Ascending aorta (tissue), 2 donors: ENCODE results near the gene PHLDB2. TPM values are rescaled to one million over a fixed set of nuclear protein-coding genes. Genes with fewer than 3 reads are reported as not detected.

Source experiments
- DNase-seq, 2 donors: peaks; one replicate each; pipeline ENCODE4 v3.0.0-alpha.2; 2019; ENCODE audit warnings: low spot score in 2 of 2
- H3K27ac ChIP-seq, 2 donors: fragments of 200-600 bp; sonication (generic); one replicate each; pipeline ENCODE4 v1.5.1; 2016 to 2017; ENCODE audit warnings: mild to moderate bottlenecking in 1 of 2
- H3K27me3 ChIP-seq: fragments of 200-600 bp; sonication (generic); one replicate; pipeline ENCODE4 v1.5.1; 2017
- H3K36me3 ChIP-seq, 2 donors: fragments of 200-600 bp; sonication (generic); one replicate each; pipeline ENCODE4 v1.5.1; 2016
- H3K4me1 ChIP-seq, 2 donors: fragments of 200-600 bp; sonication (generic); one replicate each; pipeline ENCODE4 v1.5.1; 2016 to 2017; ENCODE audit warnings: mild to moderate bottlenecking in 1 of 2
- H3K4me3 ChIP-seq, 2 donors: fragments of 200-600 bp; sonication (generic); one replicate each; pipeline ENCODE4 v1.5.1; 2016 to 2017; ENCODE audit warnings: mild to moderate bottlenecking in 1 of 2
- H3K9me3 ChIP-seq, 2 donors: fragments of 200-600 bp; sonication (generic); one replicate each; pipeline ENCODE4 v1.5.1; 2016
- intact Hi-C: fragments of 100-400 bp; cut with DNase I; formaldehyde crosslinking; loops from one replicate; pipeline ENCODE4 v1.15.1; 2023
- total RNA-seq: library from RNA; depleted of rRNA; stranded (reverse); fragments of >200 nt; gene quantifications from one replicate; pipeline ENCODE4 v1.1.0, GENCODE V29; 2016
- TF ChIP-seq, protein P1 (sequence below), 3 experiments: fragments of 200-600 bp in 2 of 3; fragments of 450-650 bp in 1 of 3; sonication (generic) in 2 of 3; IDR thresholded peaks; one replicate each; pipeline ENCODE4 v1.5.1; 2016 to 2019; ENCODE audit warnings: antibody characterized with exemption in 3 of 3, mild to moderate bottlenecking in 1 of 3, moderate library complexity in 1 of 3

Gene PHLDB2
- total RNA-seq, 1 donor from 2014 or later: 58.6 TPM

DNA sequence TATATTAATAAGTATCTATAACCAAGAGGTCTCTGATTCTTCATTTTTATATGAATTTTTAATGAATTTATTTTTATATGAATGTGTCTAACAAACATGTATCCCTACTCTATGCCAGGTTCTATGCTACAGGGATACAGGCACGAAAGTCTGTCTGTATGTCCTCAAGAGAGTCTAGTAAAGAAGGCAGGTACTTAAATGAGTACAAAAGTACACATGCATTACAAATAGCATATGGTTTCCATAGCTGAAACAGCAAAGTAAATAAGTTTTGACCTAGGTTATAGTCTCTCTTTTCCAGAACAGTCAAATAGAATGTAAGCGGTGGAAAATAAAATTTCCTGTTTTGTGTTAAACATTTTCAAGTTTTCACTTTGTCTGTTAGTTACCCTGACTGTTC is 106.4 kb downstream of the PHLDB2 start:
- TF ChIP-seq, protein P1, sequence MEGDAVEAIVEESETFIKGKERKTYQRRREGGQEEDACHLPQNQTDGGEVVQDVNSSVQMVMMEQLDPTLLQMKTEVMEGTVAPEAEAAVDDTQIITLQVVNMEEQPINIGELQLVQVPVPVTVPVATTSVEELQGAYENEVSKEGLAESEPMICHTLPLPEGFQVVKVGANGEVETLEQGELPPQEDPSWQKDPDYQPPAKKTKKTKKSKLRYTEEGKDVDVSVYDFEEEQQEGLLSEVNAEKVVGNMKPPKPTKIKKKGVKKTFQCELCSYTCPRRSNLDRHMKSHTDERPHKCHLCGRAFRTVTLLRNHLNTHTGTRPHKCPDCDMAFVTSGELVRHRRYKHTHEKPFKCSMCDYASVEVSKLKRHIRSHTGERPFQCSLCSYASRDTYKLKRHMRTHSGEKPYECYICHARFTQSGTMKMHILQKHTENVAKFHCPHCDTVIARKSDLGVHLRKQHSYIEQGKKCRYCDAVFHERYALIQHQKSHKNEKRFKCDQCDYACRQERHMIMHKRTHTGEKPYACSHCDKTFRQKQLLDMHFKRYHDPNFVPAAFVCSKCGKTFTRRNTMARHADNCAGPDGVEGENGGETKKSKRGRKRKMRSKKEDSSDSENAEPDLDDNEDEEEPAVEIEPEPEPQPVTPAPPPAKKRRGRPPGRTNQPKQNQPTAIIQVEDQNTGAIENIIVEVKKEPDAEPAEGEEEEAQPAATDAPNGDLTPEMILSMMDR (IDR thresholded peaks at IDR 0.05): no peak
- Histone ChIP-seq H3K27me3 (no peaks in the 10 kb centered on the region), H3K27ac (no peak overlapping the region), H3K9me3 (no peaks in the 10 kb centered on the region), H3K36me3 (peaks cover 5 to 15% of the 10 kb centered on the region in 2 donors), H3K4me3 (no peak overlapping the region), H3K4me1 (peaks cover 0 to 6% of the 10 kb centered on the region in 2 donors)
- intact Hi-C loops: no loop called here
- DNase-seq: no peak

DNA sequence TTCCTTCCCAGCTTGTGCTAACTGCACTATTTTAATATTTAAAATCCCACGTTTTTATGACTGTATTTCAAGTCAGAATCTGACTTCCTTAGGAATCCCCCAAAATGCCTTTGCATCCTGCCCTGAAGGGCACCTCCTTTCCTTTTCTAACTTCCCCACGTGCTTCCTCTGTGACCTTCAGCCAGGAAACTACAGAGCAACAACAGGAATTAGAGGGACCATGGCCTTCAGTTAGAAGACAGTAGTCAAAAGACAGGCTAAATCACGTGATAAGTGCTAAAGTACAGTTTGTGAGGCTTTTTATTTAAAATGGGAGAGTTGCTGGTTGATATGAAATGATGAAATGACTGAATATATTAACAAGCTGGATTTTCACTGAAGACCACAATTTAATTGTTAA is 108.0 kb downstream of the PHLDB2 start:
- Histone ChIP-seq H3K9me3 (no peaks in the 10 kb centered on the region), H3K4me3 (no peak overlapping the region), H3K4me1 (peaks cover 0 to 6% of the 10 kb centered on the region in 2 donors), H3K27ac (peak overlapping the region in 1 of 2 donors; percentile 37), H3K36me3 (peaks cover 5 to 20% of the 10 kb centered on the region in 2 donors), H3K27me3 (no peaks in the 10 kb centered on the region)
- TF ChIP-seq, protein P1 (IDR thresholded peaks at IDR 0.05): no peak
- no peak for DNase-seq
- intact Hi-C loops: loop anchor here (1.0 to 2.0 kb wide), 2 partner anchors 106 to 298 kb away; no protein-coding TSS in a partner anchor

DNA sequence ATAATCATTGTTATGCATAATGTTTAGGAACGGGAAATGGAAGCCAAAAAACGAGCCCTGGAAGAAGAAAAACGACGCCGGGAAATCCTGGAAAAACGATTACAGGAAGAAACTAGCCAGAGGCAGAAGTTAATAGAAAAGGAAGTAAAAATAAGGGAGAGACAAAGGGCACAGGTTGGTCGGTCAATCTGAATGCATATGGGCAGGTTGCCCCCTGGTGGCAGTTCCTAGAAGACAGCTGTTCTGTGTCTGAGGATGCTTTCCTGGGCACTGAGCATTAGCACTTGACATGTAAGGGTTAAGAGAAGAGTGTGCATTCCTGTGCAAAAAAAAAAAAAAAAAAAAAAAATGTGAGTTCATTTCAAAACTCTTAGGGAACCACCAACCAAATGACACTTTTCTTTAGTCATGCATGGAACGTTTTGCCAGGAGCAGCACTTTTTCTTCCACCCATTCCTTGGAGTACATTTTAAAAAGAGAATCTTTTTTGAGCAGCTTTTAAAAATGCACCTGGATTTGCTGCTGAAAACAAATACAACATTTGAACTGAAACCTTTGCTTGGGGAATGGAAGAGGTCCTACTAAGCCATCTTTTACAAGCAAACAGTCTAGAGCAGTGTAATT is 108.7 kb downstream of the PHLDB2 start:
- Histone ChIP-seq H3K4me3 (no peak overlapping the region), H3K27ac (peak overlapping the region in 1 of 2 donors; percentile 37), H3K27me3 (no peaks in the 10 kb centered on the region), H3K4me1 (peaks cover 0 to 6% of the 10 kb centered on the region in 2 donors), H3K36me3 (peaks cover 5 to 20% of the 10 kb centered on the region in 2 donors), H3K9me3 (no peaks in the 10 kb centered on the region)
- TF ChIP-seq, protein P1 (IDR thresholded peaks at IDR 0.05): peak; percentile 77 to 88 (median 80)
- DNase-seq: peak; percentile 41 to 94
- intact Hi-C loops: loop anchor here (1.0 to 2.0 kb wide), 3 partner anchors 107 to 298 kb away; no protein-coding TSS in a partner anchor

DNA sequence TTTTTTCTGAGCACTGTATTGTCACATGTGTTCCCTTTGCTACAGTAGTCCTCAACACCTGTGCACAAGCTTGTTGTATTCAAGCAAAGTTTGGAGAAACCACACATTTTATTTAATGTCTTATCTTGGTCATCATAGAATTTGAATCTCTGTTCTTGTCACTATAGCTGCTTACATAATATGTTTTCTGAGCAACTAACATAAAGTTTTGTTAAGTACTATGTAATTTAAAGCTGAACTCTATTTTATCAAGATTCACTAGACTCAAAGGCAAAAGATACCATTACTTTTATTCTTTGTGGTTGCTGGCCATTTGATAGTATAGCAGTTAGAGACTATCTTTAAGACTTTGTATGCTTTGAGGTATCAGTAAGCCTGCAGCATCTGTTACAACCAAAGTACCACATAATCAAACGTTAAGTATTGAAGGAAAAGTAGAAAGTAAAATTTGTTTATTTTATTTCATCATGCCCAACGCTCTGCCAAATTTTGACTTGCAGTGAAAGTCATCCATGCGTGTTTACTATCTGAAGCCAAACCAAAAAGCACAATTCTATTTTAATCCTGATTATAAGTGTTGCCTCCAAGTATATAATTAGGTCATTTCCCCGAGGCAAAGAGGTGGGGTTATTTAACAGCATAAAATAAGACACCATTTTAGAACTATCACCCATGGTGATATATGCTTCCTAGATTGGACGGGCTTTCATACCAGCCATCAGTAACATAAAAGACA is 109.4 kb downstream of the PHLDB2 start:
- H3K4me1 ChIP-seq: peaks cover 0 to 6% of the 10 kb centered on the region in 2 donors
- intact Hi-C loops: loop anchor here (1.0 kb wide), 1 partner anchor 251 kb away; no protein-coding TSS in a partner anchor
- no peak for DNase-seq
- H3K27me3 ChIP-seq: no peaks in the 10 kb centered on the region
- TF ChIP-seq, protein P1 (IDR thresholded peaks at IDR 0.05): no peak
- H3K36me3 ChIP-seq: peaks cover 5 to 20% of the 10 kb centered on the region in 2 donors
- H3K9me3 ChIP-seq: no peaks in the 10 kb centered on the region
- H3K4me3 ChIP-seq: no peak overlapping the region
- peak overlapping the region in 1 of 2 donors; percentile 37 for H3K27ac ChIP-seq

DNA sequence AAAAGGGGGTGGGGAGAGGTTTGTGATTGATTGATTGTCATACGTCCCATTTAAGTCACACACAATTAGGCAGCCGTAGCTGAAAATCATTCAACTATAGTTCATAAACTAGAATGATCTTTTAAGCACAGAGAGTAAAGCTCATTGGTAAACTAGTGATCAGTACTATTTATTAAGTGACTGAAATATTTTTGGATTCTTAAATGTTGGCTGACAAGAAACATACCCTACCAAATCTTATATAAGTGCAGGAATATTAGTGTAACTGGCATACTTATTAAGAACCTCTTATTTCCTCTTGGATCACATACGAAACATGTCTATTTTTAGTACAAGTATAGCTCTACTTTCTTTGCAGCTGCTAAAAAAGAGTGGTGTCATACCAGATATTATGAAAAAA is 111.3 kb downstream of the PHLDB2 start:
- TF ChIP-seq, protein P1 (IDR thresholded peaks at IDR 0.05): no peak
- intact Hi-C loops: no loop called here
- H3K4me3 ChIP-seq: no peak overlapping the region
- no peak overlapping the region for H3K27ac ChIP-seq
- H3K4me1 ChIP-seq: peaks cover 0 to 6% of the 10 kb centered on the region in 2 donors
- H3K9me3 ChIP-seq: no peaks in the 10 kb centered on the region
- DNase-seq: no peak
- H3K36me3 ChIP-seq: peaks cover 0 to 26% of the 10 kb centered on the region in 2 donors
- no peaks in the 10 kb centered on the region for H3K27me3 ChIP-seq
